Right forelimb (tissue), 1 donor: Measurements from ENCODE around the gene CNIH1.
"Not testable (repeated sequence)": the region's sequence is repeated elsewhere in the genome, so short reads cannot be mapped to it uniquely, and the experiment has no call there.

ENCODE experiments used
- DNase-seq: peaks from one replicate; pipeline ENCODE4 v3.0.0-alpha.2; 2018

Gene CNIH1

GRCh38 chr14:54465654-54466053, 24.5 kb upstream of the CNIH1 start:
- DNase-seq: no peak

GRCh38 chr14:54462048-54462447, 20.9 kb upstream of the CNIH1 start:
- no peak for DNase-seq

GRCh38 chr14:54459106-54459505, 17.9 kb upstream of the CNIH1 start:
- DNase-seq: no peak

- DNase-seq: not testable (repeated sequence)
These were observed 17.4 kb upstream of the CNIH1 start for GRCh38 chr14:54458536-54458935.

GRCh38 chr14:54457609-54457996, 16.4 kb upstream of the CNIH1 start:
- no peak for DNase-seq

GRCh38 chr14:54456820-54457608, 15.8 kb upstream of the CNIH1 start:
- not testable (repeated sequence) for DNase-seq

- DNase-seq: no peak
These were observed 14.2 kb upstream of the CNIH1 start for GRCh38 chr14:54455363-54455762.

GRCh38 chr14:54453990-54454389, 12.8 kb upstream of the CNIH1 start:
- not testable (repeated sequence) for DNase-seq

- DNase-seq: no peak
These were observed 12.1 kb upstream of the CNIH1 start for GRCh38 chr14:54453252-54453651.

GRCh38 chr14:54451961-54452360, 10.8 kb upstream of the CNIH1 start:
- DNase-seq: no peak

- no peak for DNase-seq
These were observed 10.0 kb upstream of the CNIH1 start for GRCh38 chr14:54451121-54451601.

GRCh38 chr14:54450535-54450934, 9.4 kb upstream of the CNIH1 start:
- no peak for DNase-seq

- DNase-seq: no peak
These were observed 6.1 kb upstream of the CNIH1 start for GRCh38 chr14:54447231-54447692.

- no peak for DNase-seq
These were observed 5.1 kb upstream of the CNIH1 start for GRCh38 chr14:54446161-54446693.

- no peak for DNase-seq
These were observed 3.5 kb upstream of the CNIH1 start for GRCh38 chr14:54444681-54445080.

- DNase-seq: no peak
These were observed 2.8 kb upstream of the CNIH1 start for GRCh38 chr14:54443981-54444380.

- DNase-seq: not testable (repeated sequence)
These were observed 1.8 kb upstream of the CNIH1 start for GRCh38 chr14:54442961-54443360.

GRCh38 chr14:54440476-54440872, 700 bp downstream of the CNIH1 start:
- no peak for DNase-seq

GRCh38 chr14:54440037-54440436, 1.1 kb downstream of the CNIH1 start:
- no peak for DNase-seq

GRCh38 chr14:54438703-54439102, 2.5 kb downstream of the CNIH1 start:
- DNase-seq: no peak

GRCh38 chr14:54437954-54438353, 3.2 kb downstream of the CNIH1 start:
- not testable (repeated sequence) for DNase-seq

- no peak for DNase-seq
These were observed 5.6 kb downstream of the CNIH1 start for GRCh38 chr14:54435500-54435981.

GRCh38 chr14:54428527-54428926, 12.6 kb downstream of the CNIH1 start:
- no peak for DNase-seq

GRCh38 chr14:54427871-54428270, 13.3 kb downstream of the CNIH1 start:
- DNase-seq: no peak
